ENCODE results near the gene MCTP1. TPM values are rescaled to one million over a fixed set of nuclear protein-coding genes. Genes with fewer than 3 reads are reported as not detected.
"Not testable (repeated sequence)": the region's sequence is repeated elsewhere in the genome, so short reads cannot be mapped to it uniquely, and the experiment has no call there.

Gene MCTP1
- total and polyA plus RNA-seq, 9 of the 15 experiments (the other 6 are each of a cell fraction or from before 2014, with no cell fraction given): 0.04 to 0.93 (median 0.06) TPM; not detected in 4

DNA sequence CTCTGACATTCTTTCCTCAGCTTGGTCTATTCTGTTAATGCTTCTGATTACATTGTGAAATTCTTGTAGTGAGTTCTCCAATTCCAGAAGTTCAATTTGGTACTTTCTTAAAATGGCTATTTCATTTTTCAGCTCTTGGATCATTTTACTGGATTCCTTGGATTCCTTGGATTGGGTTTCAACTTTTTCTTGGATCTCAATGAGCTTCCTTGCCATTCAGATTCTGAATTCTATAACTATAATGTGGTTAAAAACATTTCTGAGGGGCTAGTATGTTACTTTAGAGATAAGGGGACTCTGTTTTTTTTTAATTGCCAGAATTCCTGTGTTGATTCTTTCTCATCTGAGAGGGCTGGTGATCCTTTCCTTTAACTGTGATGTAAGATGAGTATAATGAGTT, 136.4 kb downstream of the MCTP1 start:
- CTCF ChIA-PET (ENCODE audit: low intra/inter-chr PET ratio): no interaction called here
- Histone ChIP-seq H3K79me2 (ENCODE audit: control insufficient read depth, insufficient read depth, low read length) (no peaks in the 10 kb centered on the region), H3K36me3 (ENCODE audit: control insufficient read depth, insufficient read depth, low read length) (no peaks in the 10 kb centered on the region), H3K4me2 (ENCODE audit: insufficient read depth, low read length) (no peak overlapping the region), H3K27ac (ENCODE audit: extremely low read depth, low read depth, low read length) (no peak overlapping the region), H3K9me3 (replicated peaks; ENCODE audit: control insufficient read depth, insufficient read depth, low read depth, low read length) (no peaks in the 10 kb centered on the region), H3K9me1 (ENCODE audit: control insufficient read depth, insufficient read depth, low read length) (no peaks in the 10 kb centered on the region), H3K4me1 (replicated peaks in 1 of 2; ENCODE audit: control insufficient read depth in 2 of 2, insufficient read depth in 2 of 2, low read length in 2 of 2) (no peaks in the 10 kb centered on the region), H3K27me3 (ENCODE audit: control insufficient read depth in 2 of 2, insufficient read depth in 2 of 2, low read length in 2 of 2) (no peaks in the 10 kb centered on the region), H3K9ac (ENCODE audit: insufficient read depth in 1 of 2, low read depth in 2 of 2, low read length in 2 of 2) (no peak overlapping the region), H3K4me3 (no peak overlapping the region), H2AFZ (ENCODE audit: low read depth, low read length) (no peak overlapping the region), H4K20me1 (replicated peaks; ENCODE audit: control insufficient read depth, insufficient read depth, low read length) (no peaks in the 10 kb centered on the region)
- in situ Hi-C loops (cut with MboI): no loop called here
- DNase-seq (ENCODE audit: extremely low read depth in 1 of 4, low spot score in 3 of 4) (no peak), FAIRE-seq (no peak), ATAC-seq (no peak)
- no TSS peak for BruUV-seq (replicated peaks)
- POLR2A ChIA-PET: interaction anchor here (0.8 kb wide), 1 partner anchor 9 kb away, joined by 4 read pairs; no protein-coding TSS in a partner anchor
- no peak for TF ChIP-seq RBM14 (IDR thresholded peaks at IDR 0.05; ENCODE audit: borderline replicate concordance, insufficient read depth, low read depth, low read length)
- TF ChIP-seq CBFA2T3 (IDR thresholded peaks at IDR 0.05): no peak
- no peak for TF ChIP-seq SRF (CRISPR knock-in tag; IDR thresholded peaks at IDR 0.05)
- no peak for TF ChIP-seq ZNF41 (CRISPR knock-in tag; conservative IDR thresholded peaks at IDR 0.05)
- TF ChIP-seq ELF1 (tag; IDR thresholded peaks at IDR 0.05): no peak
- TF ChIP-seq, protein P1, sequence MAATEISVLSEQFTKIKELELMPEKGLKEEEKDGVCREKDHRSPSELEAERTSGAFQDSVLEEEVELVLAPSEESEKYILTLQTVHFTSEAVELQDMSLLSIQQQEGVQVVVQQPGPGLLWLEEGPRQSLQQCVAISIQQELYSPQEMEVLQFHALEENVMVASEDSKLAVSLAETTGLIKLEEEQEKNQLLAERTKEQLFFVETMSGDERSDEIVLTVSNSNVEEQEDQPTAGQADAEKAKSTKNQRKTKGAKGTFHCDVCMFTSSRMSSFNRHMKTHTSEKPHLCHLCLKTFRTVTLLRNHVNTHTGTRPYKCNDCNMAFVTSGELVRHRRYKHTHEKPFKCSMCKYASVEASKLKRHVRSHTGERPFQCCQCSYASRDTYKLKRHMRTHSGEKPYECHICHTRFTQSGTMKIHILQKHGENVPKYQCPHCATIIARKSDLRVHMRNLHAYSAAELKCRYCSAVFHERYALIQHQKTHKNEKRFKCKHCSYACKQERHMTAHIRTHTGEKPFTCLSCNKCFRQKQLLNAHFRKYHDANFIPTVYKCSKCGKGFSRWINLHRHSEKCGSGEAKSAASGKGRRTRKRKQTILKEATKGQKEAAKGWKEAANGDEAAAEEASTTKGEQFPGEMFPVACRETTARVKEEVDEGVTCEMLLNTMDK (IDR thresholded peaks at IDR 0.05; ENCODE audit: borderline replicate concordance, insufficient read depth, low read depth, low read length, poor library complexity, severe bottlenecking): no peak
- no peak for TF ChIP-seq BDP1 (IDR thresholded peaks at IDR 0.05; ENCODE audit: insufficient read depth, insufficient read length)
- TF ChIP-seq, protein P2, sequence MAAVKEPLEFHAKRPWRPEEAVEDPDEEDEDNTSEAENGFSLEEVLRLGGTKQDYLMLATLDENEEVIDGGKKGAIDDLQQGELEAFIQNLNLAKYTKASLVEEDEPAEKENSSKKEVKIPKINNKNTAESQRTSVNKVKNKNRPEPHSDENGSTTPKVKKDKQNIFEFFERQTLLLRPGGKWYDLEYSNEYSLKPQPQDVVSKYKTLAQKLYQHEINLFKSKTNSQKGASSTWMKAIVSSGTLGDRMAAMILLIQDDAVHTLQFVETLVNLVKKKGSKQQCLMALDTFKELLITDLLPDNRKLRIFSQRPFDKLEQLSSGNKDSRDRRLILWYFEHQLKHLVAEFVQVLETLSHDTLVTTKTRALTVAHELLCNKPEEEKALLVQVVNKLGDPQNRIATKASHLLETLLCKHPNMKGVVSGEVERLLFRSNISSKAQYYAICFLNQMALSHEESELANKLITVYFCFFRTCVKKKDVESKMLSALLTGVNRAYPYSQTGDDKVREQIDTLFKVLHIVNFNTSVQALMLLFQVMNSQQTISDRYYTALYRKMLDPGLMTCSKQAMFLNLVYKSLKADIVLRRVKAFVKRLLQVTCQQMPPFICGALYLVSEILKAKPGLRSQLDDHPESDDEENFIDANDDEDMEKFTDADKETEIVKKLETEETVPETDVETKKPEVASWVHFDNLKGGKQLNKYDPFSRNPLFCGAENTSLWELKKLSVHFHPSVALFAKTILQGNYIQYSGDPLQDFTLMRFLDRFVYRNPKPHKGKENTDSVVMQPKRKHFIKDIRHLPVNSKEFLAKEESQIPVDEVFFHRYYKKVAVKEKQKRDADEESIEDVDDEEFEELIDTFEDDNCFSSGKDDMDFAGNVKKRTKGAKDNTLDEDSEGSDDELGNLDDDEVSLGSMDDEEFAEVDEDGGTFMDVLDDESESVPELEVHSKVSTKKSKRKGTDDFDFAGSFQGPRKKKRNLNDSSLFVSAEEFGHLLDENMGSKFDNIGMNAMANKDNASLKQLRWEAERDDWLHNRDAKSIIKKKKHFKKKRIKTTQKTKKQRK (IDR thresholded peaks at IDR 0.05; ENCODE audit: borderline replicate concordance, low read depth, low read length): no peak
- intact Hi-C loops (cut with micrococcal nuclease): no loop called here

DNA sequence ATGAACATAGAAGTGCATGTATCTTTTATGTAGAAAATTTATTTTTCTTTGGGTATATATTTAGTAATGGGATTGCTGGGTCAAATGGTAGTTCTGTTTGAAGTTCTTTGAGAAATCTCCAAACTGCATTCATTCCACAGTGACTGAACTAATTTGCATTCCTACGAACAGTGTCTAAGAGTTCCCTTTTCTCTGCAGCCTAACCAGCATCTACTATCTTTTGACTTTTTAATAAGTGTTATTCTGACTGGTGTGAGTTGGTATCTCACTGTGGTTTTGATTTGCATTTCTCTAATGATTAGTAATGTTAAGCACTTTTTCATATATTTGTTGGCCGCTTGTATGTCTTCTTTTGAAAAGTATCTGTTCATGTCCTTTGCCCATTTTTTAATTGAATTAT, 141.0 kb downstream of the MCTP1 start:
- POLR2A ChIA-PET: interaction anchor here (0.7 kb wide), 1 partner anchor 1499 kb away, joined by 3 read pairs; no protein-coding TSS in a partner anchor
- H2AFZ ChIP-seq (ENCODE audit: low read depth, low read length); H3K4me3 ChIP-seq; FAIRE-seq; DNase-seq (ENCODE audit: extremely low read depth in 1 of 4, low spot score in 3 of 4); H3K79me2 ChIP-seq (ENCODE audit: control insufficient read depth, insufficient read depth, low read length); H3K4me1 ChIP-seq (replicated peaks in 1 of 2; ENCODE audit: control insufficient read depth in 2 of 2, insufficient read depth in 2 of 2, low read length in 2 of 2); H3K9me3 ChIP-seq (replicated peaks; ENCODE audit: control insufficient read depth, insufficient read depth, low read depth, low read length); H3K9me1 ChIP-seq (ENCODE audit: control insufficient read depth, insufficient read depth, low read length); H3K9ac ChIP-seq (ENCODE audit: insufficient read depth in 1 of 2, low read depth in 2 of 2, low read length in 2 of 2); H3K36me3 ChIP-seq (ENCODE audit: control insufficient read depth, insufficient read depth, low read length); BruUV-seq (replicated peaks); H3K4me2 ChIP-seq (ENCODE audit: insufficient read depth, low read length); intact Hi-C loops (cut with micrococcal nuclease); ATAC-seq; CTCF ChIA-PET (ENCODE audit: low intra/inter-chr PET ratio); H4K20me1 ChIP-seq (replicated peaks; ENCODE audit: control insufficient read depth, insufficient read depth, low read length); H3K27me3 ChIP-seq (ENCODE audit: control insufficient read depth in 2 of 2, insufficient read depth in 2 of 2, low read length in 2 of 2); H3K27ac ChIP-seq (ENCODE audit: extremely low read depth, low read depth, low read length); in situ Hi-C loops (cut with MboI): not testable (repeated sequence)
- WGBS (ENCODE audit: insufficient coverage, low coverage, missing lambda C conversion rate): 0% methylated on average over 2 of the region's 2 CpGs
